Measurements from ENCODE around the gene C10orf95.
"Not testable (repeated sequence)": the region's sequence is repeated elsewhere in the genome, so short reads cannot be mapped to it uniquely, and the experiment has no call there.

The C10orf95 gene

GRCh38 chr10:102451105-102451969 lies at the start of gene C10orf95:
C10orf95 (minus strand) TSS chr10:102451543; CDS start chr10:102451093, 450 bp downstream.
- in situ Hi-C loops (cut with MboI; ENCODE audit: low sequenced_read_pairs), result no loop called here

- in situ Hi-C loops (cut with MboI; ENCODE audit: low sequenced_read_pairs), result not testable (repeated sequence)
These were observed 49.3 kb upstream of the C10orf95 start for GRCh38 chr10:102500686-102501085.

GRCh38 chr10:102499356-102499755 lies 48.0 kb upstream of the C10orf95 start:
- in situ Hi-C loops (cut with MboI; ENCODE audit: low sequenced_read_pairs), result no loop called here

- in situ Hi-C loops (cut with MboI; ENCODE audit: low sequenced_read_pairs), result no loop called here
These were observed 46.2 kb upstream of the C10orf95 start for GRCh38 chr10:102497545-102497944.

GRCh38 chr10:102493771-102494170 lies 42.4 kb upstream of the C10orf95 start:
- in situ Hi-C loops (cut with MboI; ENCODE audit: low sequenced_read_pairs), result no loop called here

- in situ Hi-C loops (cut with MboI; ENCODE audit: low sequenced_read_pairs), result no loop called here
These were observed 41.6 kb upstream of the C10orf95 start for GRCh38 chr10:102492983-102493382.

- in situ Hi-C loops (cut with MboI; ENCODE audit: low sequenced_read_pairs), result no loop called here
These were observed 41.1 kb upstream of the C10orf95 start for GRCh38 chr10:102492344-102492939.

- in situ Hi-C loops (cut with MboI; ENCODE audit: low sequenced_read_pairs), result no loop called here
These were observed 39.8 kb upstream of the C10orf95 start for GRCh38 chr10:102491136-102491535.

GRCh38 chr10:102485093-102485784 lies 33.9 kb upstream of the C10orf95 start:
- in situ Hi-C loops (cut with MboI; ENCODE audit: low sequenced_read_pairs), result no loop called here

GRCh38 chr10:102484021-102484420 lies 32.7 kb upstream of the C10orf95 start:
- in situ Hi-C loops (cut with MboI; ENCODE audit: low sequenced_read_pairs), result no loop called here

- in situ Hi-C loops (cut with MboI; ENCODE audit: low sequenced_read_pairs), result no loop called here
These were observed 29.1 kb upstream of the C10orf95 start for GRCh38 chr10:102480396-102480795.

GRCh38 chr10:102479651-102480050 lies 28.3 kb upstream of the C10orf95 start:
- in situ Hi-C loops (cut with MboI; ENCODE audit: low sequenced_read_pairs), result no loop called here

GRCh38 chr10:102476466-102477141 lies 25.3 kb upstream of the C10orf95 start:
- in situ Hi-C loops (cut with MboI; ENCODE audit: low sequenced_read_pairs), result no loop called here

- in situ Hi-C loops (cut with MboI; ENCODE audit: low sequenced_read_pairs), result no loop called here
These were observed 24.2 kb upstream of the C10orf95 start for GRCh38 chr10:102475451-102476040.

GRCh38 chr10:102473445-102474331 lies 22.3 kb upstream of the C10orf95 start:
- in situ Hi-C loops (cut with MboI; ENCODE audit: low sequenced_read_pairs), result no loop called here

GRCh38 chr10:102470579-102471546 lies 19.5 kb upstream of the C10orf95 start:
- in situ Hi-C loops (cut with MboI; ENCODE audit: low sequenced_read_pairs), result no loop called here

- in situ Hi-C loops (cut with MboI; ENCODE audit: low sequenced_read_pairs), result no loop called here
These were observed 17.3 kb upstream of the C10orf95 start for GRCh38 chr10:102468683-102469082.

GRCh38 chr10:102467971-102468438 lies 16.7 kb upstream of the C10orf95 start:
- in situ Hi-C loops (cut with MboI; ENCODE audit: low sequenced_read_pairs), result no loop called here

All from HL-60/S4 treated with retinoic acid at 250 ng/mL for 4 days and 3 days (cell line).